NK-92 (cell line): ENCODE data around the gene SRI.
"Not testable (repeated sequence)": the region's sequence is repeated elsewhere in the genome, so short reads cannot be mapped to it uniquely, and the experiment has no call there.

Experiments used
- DNase-seq: peaks from one replicate; lab custom pipeline; 2025; ENCODE audit not compliant: unreplicated experiment; lab: John Stamatoyannopoulos, UW

SRI gene, protein sequence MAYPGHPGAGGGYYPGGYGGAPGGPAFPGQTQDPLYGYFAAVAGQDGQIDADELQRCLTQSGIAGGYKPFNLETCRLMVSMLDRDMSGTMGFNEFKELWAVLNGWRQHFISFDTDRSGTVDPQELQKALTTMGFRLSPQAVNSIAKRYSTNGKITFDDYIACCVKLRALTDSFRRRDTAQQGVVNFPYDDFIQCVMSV

DNA sequence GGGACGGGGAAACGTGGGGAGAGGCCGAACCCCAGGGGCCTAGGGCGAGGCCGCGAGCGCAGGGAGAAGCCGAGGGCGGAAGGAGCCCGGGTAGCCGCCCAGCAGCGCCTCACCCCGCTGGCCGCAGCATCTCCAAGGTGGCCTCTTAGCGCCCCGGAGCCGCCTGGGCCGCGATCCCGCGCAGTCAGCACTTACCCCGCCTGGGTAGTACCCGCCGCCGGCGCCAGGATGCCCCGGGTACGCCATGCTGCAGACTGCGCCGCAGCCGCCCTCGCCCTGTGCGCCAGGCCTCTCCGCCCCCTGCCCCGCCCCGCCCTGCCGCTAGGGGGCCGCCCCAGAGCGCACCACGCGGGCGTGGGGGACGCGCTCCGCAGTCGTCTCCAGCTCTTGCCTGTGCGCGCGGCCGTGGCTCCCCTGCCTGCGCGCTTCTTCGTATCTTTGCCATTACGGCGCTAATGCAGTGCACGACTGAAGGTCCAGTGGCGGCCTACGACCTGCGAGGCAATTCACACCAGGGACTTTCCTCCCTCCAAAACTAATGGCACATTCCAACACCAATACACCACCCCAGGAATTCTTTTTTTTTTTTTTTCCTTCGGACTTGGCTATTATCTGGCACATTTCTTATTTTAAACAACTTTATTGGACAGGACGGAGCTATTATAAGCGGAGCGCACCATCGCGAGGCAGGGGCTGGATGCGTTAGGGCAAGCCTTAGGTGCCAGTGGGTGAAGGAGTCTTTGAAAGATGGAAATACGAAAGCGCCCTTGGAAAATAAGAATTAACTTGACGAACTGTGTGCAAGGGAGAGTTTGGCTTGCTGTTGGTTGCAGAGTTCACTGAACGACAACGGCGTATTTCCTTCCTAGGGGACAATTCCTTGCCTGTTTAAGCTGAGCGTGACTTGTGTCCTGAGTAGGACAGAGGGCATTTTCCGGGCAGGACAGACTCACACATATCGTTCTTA, at the start of gene SRI:
SRI (minus strand) TSS at position 258 of the 967 bp plus-strand sequence; CDS start at position 246, 12 bp downstream.
- DNase-seq: peak; percentile 21

DNA sequence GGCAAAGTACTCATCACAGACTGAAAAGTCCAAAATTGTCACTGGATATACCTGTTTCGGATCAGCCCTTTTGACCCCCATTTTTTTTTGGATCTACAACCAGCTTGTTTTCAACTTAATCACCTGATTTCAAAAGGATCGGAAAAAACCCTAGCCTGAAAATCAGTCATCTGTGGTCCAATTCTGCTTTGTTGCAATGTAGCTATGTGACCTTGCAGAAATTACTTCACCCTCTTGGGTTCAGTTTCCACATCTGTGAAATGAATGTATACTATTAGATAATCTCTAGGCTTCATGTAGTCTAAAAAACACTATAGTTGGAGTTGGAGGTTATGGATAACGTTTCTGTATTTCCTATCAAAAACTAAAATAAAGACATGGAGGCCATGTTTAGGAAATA, 49.7 kb upstream of the SRI start:
- no peak for DNase-seq

DNA sequence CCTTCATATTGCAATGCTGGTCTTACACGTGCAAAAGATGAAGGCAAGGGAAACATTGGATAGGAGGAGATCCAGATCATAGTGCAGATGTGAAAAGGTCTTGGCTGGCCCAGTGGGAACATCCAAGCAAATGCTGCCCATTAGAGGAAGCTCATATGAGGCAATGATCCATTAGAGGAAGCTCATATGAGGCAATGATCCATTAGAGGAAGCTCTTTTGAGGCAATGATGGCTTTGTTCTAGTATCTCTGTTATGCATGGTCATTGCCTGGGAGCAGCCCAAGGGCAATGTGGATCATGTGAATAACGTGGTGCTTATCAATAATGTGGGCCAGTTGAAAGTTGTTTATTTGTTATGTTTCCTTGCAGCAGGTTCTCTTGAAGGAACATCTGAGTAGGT, 49.0 kb upstream of the SRI start:
- no peak for DNase-seq

DNA sequence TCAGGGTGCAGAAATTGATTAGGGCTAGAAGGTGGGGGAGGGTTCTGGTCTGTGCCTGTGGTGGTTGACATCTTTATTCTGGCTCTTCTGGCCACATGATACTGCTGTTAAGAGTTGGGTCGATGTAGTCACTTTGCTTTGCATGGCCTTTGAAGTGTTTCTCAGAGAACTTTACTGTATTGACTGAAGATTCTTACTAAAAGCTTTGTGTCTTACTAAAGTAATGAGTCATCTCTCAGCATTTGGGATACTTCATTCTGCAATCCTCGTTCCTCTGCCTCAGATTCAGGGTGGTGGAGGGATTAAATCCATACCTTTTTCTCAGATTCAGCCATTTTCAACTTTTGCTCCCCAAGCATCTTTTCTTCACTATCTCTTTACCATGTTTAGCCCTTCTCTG, 48.2 kb upstream of the SRI start:
- DNase-seq: no peak

DNA sequence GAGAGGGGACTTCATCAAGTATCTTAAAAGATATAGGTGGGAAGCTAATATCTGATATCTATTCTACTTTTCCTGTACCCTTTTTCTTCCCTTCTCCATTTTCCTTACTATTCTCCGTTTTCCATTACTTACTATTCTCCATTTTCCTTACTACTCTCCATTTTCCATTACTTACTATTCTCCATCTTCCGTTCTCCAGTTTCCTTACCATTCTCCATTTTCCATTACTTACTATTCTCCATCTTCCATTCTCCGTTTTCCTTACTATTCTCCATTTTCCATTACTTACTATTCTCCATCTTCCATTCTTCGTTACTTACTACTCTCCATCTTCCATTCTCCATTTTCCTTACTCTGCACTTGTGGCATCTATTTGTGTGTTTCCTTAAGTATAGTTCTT, 47.6 kb upstream of the SRI start:
- DNase-seq: no peak

DNA sequence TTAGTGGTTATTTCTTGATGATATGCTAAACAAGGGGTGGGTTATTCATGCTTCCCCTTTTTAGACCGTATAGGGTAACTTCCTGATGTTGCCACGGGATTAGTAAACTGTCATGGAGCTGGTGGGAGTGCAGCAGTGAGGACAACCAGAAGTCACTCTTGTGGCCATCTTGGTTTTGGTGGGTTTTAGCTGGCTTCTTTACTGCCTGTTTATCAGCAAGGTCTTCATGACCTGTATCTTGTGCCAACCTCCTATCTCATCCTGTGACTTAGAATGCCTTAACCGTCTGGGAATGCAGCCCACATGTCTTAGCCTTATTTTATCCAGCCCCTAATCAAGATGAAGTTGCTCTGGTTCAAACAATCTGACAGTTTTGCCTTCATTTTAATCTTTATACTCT, 45.1 kb upstream of the SRI start:
- not testable (repeated sequence) for DNase-seq

DNA sequence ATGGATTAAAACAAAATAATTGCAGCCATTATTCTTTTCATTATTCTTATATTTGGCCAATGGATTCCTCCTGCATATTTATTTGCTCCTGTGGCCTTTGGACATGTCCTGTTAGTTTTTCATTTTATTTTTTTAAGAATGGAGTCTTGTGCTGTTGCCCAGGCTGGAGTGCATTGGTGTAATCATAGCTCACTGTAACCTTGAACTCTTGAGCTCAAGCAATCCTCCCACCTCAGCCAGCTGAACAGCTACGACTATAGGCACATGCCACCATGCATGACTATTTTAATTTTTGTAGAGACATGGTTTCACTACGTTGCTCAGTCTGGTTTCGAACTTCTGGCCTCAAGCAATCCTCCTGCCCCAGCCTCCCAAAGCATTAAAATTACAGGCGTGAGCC, 42.7 kb upstream of the SRI start:
- DNase-seq: no peak

DNA sequence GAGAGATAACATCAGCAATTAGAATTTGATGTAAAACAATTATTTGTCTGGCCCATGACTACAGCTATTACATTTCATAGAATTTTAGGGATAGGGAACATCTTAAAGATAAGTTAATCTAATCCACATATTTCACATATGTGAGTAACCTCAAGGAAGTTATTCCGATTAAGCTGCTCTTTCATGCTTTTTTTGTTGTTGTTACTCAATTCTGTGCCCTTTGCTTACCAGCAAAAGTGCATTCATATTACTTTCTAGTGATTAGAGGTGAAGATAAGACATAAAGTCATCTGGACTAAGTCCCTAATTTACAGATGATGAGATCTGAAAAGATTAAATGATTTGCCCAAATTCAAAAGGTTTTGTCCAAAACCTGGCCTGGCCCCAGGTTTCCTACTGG, 40.9 kb upstream of the SRI start:
- no peak for DNase-seq

DNA sequence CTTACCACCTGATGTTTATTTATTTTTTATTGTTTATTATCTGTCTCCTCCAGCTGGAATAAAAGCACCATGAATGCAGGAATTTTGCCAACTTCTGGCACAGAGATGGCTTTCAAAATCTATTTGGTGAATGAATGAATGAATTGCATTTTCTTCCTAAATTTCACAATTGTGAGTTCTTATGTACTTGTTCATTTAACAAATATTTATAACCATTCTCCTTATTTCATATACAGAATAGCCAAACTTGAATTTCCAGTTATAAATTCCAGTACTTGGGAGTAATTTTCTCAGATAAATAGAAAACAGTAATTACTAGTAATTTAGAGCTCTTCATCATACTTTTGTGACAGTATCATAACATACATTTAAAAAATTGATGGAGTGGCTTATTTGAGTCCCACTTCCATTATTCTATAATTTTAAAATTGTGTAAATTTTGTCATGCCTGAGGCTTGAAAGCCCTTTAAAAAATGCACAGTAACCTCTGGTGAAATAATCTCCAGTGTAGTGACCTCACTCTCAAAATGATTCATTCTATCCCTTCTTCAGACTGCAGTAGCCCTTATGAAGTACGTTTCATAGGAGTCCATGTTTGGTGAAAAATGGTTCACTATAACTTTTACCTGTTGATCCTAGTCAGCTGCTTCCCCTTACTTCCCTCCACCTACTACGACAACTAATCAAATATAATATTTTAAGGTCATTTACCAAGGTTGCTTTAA, 40.0 kb upstream of the SRI start:
- no peak for DNase-seq

DNA sequence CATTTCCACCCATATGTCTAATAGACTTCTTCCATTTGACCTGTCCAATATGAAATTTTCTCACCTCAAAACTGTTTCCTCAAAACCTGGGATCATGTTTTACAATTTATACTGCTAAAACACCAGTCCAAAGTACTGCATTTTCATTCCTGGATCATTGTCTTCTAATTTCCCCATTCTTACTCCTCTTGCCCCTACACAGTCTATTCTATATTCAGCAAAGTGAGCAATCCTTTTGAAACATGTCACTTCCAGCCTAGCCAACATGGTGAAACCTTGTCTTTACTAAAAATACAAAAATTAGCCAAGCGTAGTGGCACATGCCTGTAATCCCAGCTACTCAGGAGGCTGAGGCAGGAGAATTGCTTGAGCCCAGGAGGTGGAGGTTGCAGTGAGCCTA, 38.5 kb upstream of the SRI start:
- not testable (repeated sequence) for DNase-seq

DNA sequence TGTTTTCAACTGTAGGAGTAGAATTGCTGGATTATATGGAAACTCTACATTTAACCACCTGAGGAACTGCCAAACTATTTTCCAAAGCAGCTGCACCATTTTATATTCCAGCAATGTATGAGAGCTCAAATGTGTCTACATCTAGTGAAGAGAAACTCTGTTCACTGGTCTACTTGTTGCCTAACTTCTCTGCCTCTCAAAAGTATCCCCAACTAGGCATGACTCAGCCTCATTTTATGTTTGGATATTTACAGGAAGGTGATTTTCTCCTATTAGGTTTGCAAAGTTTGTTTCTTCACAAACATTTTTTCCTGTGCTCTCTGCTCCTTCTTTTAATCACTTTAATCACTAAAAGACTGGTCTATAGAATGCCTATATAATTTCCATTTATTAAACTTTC, 37.1 kb upstream of the SRI start:
- no peak for DNase-seq

DNA sequence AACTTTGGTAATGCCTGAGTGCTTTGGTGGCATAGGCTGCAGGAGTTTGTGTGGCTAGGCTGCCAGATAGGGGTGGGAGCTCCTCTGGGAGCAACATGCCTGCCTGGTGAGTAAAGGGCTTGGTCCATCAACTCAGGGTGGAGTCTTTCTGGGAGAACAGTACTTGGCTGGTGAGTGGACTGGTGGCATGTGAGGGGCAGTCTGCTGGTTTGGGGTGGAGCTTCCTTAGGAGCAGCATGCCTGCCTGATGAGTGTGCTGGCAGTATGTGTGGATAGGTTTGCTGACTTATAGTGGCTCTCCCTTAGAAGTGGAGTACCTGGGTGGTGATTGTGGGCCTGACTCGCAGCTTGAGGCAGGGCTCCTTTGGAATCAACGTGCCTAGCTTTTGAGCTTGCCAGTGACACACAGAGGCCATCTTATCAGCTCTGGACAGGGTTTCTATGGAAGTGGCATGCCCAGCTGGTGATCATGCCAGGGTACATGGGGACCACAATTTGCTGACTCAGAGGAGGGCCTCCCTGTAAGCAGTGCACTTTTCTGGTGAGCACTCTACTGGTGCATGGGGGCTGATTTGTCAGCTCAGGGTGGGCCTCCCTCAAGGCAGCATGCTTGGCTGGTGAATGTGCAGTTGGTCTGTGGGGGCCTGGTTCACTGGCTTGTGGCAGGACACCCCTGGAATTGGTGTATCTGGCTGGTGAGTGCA, 35.0 kb upstream of the SRI start:
- DNase-seq: no peak

DNA sequence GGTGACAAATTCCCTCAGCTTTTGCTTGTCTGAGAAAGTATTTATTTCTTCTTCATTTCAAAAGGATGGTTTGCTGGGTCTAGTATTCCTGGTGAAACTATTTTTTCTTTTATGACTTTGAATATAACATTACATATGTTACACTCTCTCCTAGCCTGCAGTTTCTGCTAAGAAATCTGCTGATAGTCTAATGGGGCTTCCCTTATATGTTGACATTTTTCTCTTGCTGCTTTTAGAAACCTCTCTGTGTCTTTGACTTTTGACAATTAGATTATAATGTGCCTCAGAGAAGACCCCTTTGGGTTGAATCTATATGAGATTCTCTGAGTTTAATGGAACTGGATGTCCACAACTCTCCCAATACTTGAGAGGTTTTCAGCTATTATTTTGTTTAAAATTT, 33.8 kb upstream of the SRI start:
- no peak for DNase-seq

DNA sequence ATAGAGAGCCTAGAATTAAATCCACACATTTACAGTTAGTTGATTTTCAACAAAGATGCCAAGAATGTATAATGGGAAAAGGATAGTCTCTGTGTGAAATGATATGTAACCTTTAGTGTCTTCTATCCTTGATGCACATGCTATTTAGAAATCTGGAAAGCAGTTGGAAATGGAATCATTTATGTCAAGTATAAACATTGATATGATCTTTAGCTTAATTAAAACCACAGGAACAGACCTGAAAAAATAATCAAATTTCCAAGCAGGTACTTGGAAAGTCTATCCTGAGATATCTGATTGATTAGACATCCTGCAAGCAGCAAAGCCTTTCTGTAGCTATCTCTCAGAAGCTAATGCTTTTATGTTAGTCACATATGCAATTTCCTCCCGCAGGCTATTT, 24.4 kb upstream of the SRI start:
- DNase-seq: no peak

DNA sequence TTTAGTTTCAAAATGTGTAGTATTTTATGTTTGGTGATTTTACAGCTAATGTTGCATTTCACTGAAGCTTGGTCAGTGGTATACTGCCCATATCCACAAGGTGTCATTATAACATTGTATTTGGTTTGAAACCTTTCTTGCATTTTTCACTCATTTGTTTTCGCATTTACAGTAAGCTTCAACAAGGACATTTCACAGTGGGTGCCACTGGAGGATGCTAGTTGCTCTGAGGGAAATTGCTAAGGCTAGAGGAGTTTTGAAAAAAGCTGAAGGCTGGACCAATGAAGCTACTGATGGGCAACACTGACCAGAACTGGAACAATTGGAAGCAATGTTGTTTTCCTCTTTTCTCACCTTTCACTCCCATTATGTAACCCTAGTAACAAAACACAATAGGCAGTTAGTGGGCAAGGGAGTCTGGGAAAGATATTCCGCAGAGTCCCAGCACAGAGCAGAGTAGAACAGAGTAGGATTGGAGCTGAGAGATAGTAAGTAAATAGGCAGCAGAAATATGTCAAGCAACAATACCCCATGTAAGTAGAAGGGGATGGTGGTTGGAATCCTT, 23.6 kb upstream of the SRI start:
- DNase-seq: no peak

DNA sequence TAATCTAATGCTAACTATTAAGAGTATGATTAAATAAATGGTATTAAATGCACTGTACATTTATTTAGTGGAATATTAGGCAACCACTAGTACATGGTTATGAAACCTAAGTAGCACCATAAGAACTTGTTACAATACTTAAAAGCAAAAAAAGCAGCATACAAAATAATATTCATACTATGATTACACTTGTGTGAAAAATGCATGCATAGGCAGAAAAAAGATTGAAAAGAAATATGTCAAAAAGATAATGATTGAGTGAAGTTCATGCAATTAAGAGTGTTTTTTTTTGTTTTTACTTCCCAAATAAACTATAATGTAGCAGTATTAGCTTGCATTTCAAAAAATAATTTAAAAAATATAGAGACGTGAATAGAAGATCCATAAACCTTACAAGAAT, 20.0 kb upstream of the SRI start:
- DNase-seq: no peak

DNA sequence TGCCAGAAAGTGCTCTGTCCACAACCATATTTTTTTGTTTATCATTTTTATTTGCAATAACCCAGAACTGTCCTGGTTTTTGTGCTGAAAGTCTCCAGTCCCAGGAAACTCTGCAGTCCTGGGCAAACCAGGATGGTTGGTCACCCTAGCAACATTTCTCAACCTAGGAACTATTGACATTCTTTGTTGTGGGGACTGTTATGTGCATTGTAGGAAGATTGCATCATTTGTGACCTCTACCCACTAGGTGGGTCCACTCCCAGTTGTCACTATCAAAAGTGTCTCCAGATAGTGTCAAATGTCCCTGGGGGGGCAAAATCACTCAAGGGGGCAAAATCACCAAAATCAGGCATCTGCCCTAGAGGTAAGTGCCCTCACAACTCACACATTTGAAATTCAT, 14.0 kb upstream of the SRI start:
- no peak for DNase-seq

DNA sequence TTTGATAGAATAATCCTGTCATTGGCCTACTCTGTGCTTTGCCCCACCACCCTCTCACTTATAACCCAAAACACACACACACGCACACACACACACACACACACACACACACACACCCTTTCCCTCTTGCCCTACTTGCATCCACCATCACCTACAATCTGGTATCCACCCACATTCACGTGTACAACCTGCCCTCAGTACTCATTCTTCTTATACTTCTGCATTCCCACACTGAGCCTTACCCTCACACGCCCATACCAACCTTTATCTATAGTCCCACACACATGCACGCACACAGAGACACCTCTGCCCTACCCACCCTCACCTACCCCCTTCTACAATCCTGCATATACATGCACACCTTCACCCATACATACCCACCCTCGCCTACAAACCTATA, 10.8 kb upstream of the SRI start:
- no peak for DNase-seq

DNA sequence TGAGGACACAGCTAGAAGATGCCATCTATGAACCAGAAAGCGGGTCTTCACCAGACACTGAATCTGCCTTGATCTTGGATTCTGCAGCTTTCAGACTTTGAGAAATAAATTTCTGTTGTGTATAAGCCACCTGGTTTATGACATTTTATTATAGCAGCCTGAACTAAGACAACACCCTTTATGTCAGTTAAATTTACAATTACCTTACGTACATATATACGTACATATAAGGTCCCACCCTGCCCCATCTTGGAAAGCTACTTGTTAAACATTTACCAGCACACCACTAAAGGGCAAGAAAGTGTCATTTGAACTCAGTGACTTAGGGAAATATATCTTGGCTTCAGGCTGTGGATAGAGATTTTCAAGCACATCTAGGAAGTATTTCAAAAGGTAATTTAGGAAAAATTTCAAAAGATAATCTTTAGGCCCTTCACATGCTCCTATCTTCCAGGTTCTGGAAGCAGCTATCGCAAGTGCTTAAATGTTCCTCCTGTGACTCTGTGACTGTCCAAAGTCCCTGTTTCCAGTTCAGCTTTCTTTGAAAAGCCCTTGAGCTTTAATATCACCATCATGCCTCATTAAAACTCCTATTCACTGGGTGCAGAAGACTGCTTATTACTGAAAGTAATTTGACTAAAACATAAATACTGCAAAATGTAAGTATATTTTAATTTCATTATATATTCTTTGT, 9.6 kb upstream of the SRI start:
- DNase-seq: no peak

DNA sequence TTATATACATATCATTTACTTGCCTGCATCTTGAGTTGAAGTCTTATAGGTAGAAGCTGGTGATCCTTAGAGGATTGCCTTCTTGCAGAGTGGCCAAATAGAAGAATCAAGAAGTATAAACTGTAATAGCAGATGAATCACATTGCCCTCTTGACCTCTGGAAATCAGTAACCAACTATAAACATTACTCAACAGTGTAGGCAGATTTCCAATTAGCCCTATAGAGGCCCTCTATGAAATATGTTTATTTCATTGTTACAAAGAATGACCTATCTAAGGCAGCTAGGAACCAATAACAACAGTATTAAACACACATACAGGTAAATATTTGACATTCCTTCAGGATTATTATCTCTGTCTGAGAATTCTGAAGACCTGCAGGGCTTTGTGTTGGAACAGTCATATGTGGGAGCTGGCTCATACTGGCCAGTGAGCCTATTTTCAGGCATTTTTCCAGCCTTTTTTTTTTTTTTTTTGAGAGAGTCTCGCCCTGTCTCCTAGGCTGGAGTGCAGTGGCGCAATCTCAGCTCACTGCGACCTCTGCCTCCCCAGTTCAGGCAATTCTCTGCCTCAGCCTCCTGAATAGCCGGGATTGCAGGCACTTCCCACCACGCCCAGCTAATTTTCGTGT, 7.2 kb upstream of the SRI start:
- DNase-seq: no peak
